ENCODE results near the gene SIM1. TPM values are rescaled to one million over a fixed set of nuclear protein-coding genes. Genes with fewer than 3 reads are reported as not detected.
A peak's percentile ranks its signal among the peaks of the same experiment; 100 is the strongest.

Gene SIM1
- polyA plus RNA-seq, 3 donors from 2014 or later: not detected

- H3K4me1 Mint-ChIP-seq: peaks cover 6 to 8% of the 10 kb centered on the region in 2 donors
- no peak overlapping the region for H3K4me3 Mint-ChIP-seq
- H3K27ac Mint-ChIP-seq: no peak overlapping the region
- DNase-seq: no peak
- H3K36me3 Mint-ChIP-seq: peaks cover 0 to 8% (median 3%) of the 10 kb centered on the region in 3 donors
- peaks cover 35 to 62% (median 61%) of the 10 kb centered on the region in 3 donors for H3K27me3 Mint-ChIP-seq (ENCODE audit: low read depth in 3 of 3)
- H3K9me3 Mint-ChIP-seq: peaks cover 20 to 58% (median 27%) of the 10 kb centered on the region in 6 donors
Measured at GRCh38 chr6:100456908-100457235, 7.8 kb downstream of the SIM1 start.

- Mint-ChIP-seq H3K27ac (no peak overlapping the region), H3K27me3 (ENCODE audit: low read depth in 3 of 3) (peaks cover 33 to 58% (median 55%) of the 10 kb centered on the region in 3 donors), H3K4me3 (no peak overlapping the region), H3K9me3 (peaks cover 20 to 53% (median 27%) of the 10 kb centered on the region in 6 donors), H3K36me3 (peaks cover 0 to 8% (median 3%) of the 10 kb centered on the region in 3 donors), H3K4me1 (peaks cover 2 to 3% of the 10 kb centered on the region in 2 donors)
- no peak for DNase-seq
Measured at GRCh38 chr6:100456141-100456907, 8.4 kb downstream of the SIM1 start.

- H3K9me3 Mint-ChIP-seq: peaks cover 20 to 47% (median 26%) of the 10 kb centered on the region in 6 donors
- no peak for DNase-seq
- H3K27me3 Mint-ChIP-seq (ENCODE audit: low read depth in 3 of 3): peaks cover 26 to 51% (median 48%) of the 10 kb centered on the region in 3 donors
- H3K4me1 Mint-ChIP-seq: no peaks in the 10 kb centered on the region
- H3K27ac Mint-ChIP-seq: no peak overlapping the region
- H3K36me3 Mint-ChIP-seq: peaks cover 0 to 8% (median 3%) of the 10 kb centered on the region in 3 donors
- H3K4me3 Mint-ChIP-seq: no peak overlapping the region
Measured at GRCh38 chr6:100455230-100456124, 9.2 kb downstream of the SIM1 start.

GRCh38 chr6:100454551-100455229 is 10.0 kb downstream of the SIM1 start:
- Mint-ChIP-seq H3K27me3 (ENCODE audit: low read depth in 3 of 3) (peaks cover 24 to 46% (median 43%) of the 10 kb centered on the region in 3 donors), H3K4me1 (no peaks in the 10 kb centered on the region), H3K9me3 (peaks cover 20 to 41% (median 24%) of the 10 kb centered on the region in 6 donors), H3K36me3 (peaks cover 0 to 8% (median 3%) of the 10 kb centered on the region in 3 donors), H3K4me3 (peak overlapping the region in 1 of 5 donors; percentile 20), H3K27ac (no peak overlapping the region)
- no peak for DNase-seq

GRCh38 chr6:100453701-100454521 is 10.8 kb downstream of the SIM1 start:
- Mint-ChIP-seq H3K36me3 (peaks cover 0 to 5% (median under 1%) of the 10 kb centered on the region in 3 donors), H3K4me1 (no peaks in the 10 kb centered on the region), H3K27ac (no peak overlapping the region), H3K9me3 (peaks cover 14 to 33% (median 16%) of the 10 kb centered on the region in 6 donors), H3K27me3 (ENCODE audit: low read depth in 3 of 3) (peaks cover 23 to 44% (median 36%) of the 10 kb centered on the region in 3 donors), H3K4me3 (peak overlapping the region in 1 of 5 donors; percentile 20)
- no peak for DNase-seq

- Mint-ChIP-seq H3K4me1 (no peaks in the 10 kb centered on the region), H3K27ac (no peak overlapping the region), H3K9me3 (peaks cover 13 to 29% (median 17%) of the 10 kb centered on the region in 6 donors), H3K36me3 (peaks cover 0 to 3% (median 0%) of the 10 kb centered on the region in 3 donors), H3K4me3 (no peak overlapping the region), H3K27me3 (ENCODE audit: low read depth in 3 of 3) (peaks cover 24 to 44% (median 31%) of the 10 kb centered on the region in 3 donors)
- DNase-seq: no peak
Measured at GRCh38 chr6:100452998-100453397, 11.7 kb downstream of the SIM1 start.

- no peak for DNase-seq
- no peaks in the 10 kb centered on the region for H3K4me1 Mint-ChIP-seq
- H3K27ac Mint-ChIP-seq: no peak overlapping the region
- peaks cover 0 to under 1% (median 0%) of the 10 kb centered on the region in 3 donors for H3K36me3 Mint-ChIP-seq
- H3K27me3 Mint-ChIP-seq (ENCODE audit: low read depth in 3 of 3): peaks cover 27 to 50% (median 29%) of the 10 kb centered on the region in 3 donors
- peaks cover 5 to 33% (median 14%) of the 10 kb centered on the region in 6 donors for H3K9me3 Mint-ChIP-seq
- no peak overlapping the region for H3K4me3 Mint-ChIP-seq
Measured at GRCh38 chr6:100451577-100451976, 13.1 kb downstream of the SIM1 start.

GRCh38 chr6:100449239-100449691 is 15.5 kb downstream of the SIM1 start:
- DNase-seq: no peak
- Mint-ChIP-seq H3K36me3 (no peaks in the 10 kb centered on the region), H3K9me3 (peaks cover 0 to 19% (median 2%) of the 10 kb centered on the region in 6 donors), H3K27me3 (ENCODE audit: low read depth in 3 of 3) (peaks cover 8 to 33% (median 30%) of the 10 kb centered on the region in 3 donors), H3K4me3 (no peak overlapping the region), H3K27ac (no peak overlapping the region), H3K4me1 (no peaks in the 10 kb centered on the region)

GRCh38 chr6:100447900-100448748 is 16.6 kb downstream of the SIM1 start:
- no peak overlapping the region for H3K4me3 Mint-ChIP-seq
- H3K4me1 Mint-ChIP-seq: no peaks in the 10 kb centered on the region
- no peaks in the 10 kb centered on the region for H3K36me3 Mint-ChIP-seq
- DNase-seq: no peak
- H3K9me3 Mint-ChIP-seq: peaks cover 0 to 16% (median 2%) of the 10 kb centered on the region in 6 donors
- H3K27me3 Mint-ChIP-seq (ENCODE audit: low read depth in 3 of 3): peaks cover 8 to 29% (median 27%) of the 10 kb centered on the region in 3 donors
- no peak overlapping the region for H3K27ac Mint-ChIP-seq

- no peaks in the 10 kb centered on the region for H3K4me1 Mint-ChIP-seq
- DNase-seq: no peak
- peaks cover 0 to 16% (median 2%) of the 10 kb centered on the region in 6 donors for H3K9me3 Mint-ChIP-seq
- H3K4me3 Mint-ChIP-seq: no peak overlapping the region
- H3K27ac Mint-ChIP-seq: no peak overlapping the region
- no peaks in the 10 kb centered on the region for H3K36me3 Mint-ChIP-seq
- peaks cover 4 to 27% (median 24%) of the 10 kb centered on the region in 3 donors for H3K27me3 Mint-ChIP-seq (ENCODE audit: low read depth in 3 of 3)
Measured at GRCh38 chr6:100447081-100447899, 17.4 kb downstream of the SIM1 start.
